Gastroesophageal sphincter (tissue), 3 donors: Measurements from ENCODE around the gene CDIPT.

Experiments used
- POLR2A ChIP-seq, 2 donors: fragments of 450-650 bp; IDR thresholded peaks; one replicate each; pipeline ENCODE4 v1.6.1; 2017; ENCODE audit warnings: antibody characterized with exemption in 2 of 2, mild to moderate bottlenecking in 2 of 2, moderate library complexity in 1 of 2
- TF ChIP-seq, protein P1 (sequence below), 4 experiments: fragments of 200-600 bp in 2 of 4; fragments of 450-650 bp in 2 of 4; sonication (generic) in 1 of 4; IDR thresholded peaks; one replicate each; pipeline ENCODE4 v1.5.1; 2017 to 2019; ENCODE audit warnings: antibody characterized with exemption in 4 of 4, mild to moderate bottlenecking in 2 of 4, moderate library complexity in 2 of 4

DNA sequence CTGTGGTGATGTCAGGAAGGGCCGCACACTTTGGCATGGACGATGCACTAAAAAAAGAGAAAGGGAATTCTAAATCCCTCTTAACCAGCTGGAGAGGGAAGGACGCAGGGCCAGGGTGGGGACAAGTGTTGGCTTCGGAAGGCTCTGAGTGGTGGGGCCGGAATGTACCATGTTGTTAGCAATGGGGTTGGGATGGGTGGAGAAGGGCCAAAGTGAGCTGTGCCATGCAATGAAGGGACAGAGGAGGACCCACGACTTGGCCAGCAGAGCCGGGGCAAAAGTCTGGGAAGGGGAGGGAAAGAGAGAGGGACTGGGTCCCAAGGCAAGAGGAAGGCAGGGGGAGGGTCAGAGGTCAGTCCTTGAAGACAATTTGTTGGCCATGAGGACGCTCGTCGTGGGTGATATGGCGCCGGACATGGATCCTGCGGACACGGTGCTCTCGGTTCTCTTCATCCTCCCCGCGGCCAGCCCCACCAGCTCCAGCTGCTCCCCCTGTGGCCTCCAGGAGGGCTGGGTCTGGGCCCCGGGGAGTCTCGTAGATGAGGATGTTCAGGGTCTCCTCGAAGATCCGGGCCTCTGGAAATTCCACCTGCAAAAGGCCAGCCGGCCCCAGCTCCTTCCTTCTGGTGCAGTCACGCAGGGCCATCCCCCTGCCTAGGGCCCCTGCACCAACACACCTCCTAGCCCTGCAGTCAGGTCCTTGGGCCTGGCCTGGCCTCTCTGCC lies 43.7 kb upstream of the CDIPT start:
- TF ChIP-seq, protein P1, sequence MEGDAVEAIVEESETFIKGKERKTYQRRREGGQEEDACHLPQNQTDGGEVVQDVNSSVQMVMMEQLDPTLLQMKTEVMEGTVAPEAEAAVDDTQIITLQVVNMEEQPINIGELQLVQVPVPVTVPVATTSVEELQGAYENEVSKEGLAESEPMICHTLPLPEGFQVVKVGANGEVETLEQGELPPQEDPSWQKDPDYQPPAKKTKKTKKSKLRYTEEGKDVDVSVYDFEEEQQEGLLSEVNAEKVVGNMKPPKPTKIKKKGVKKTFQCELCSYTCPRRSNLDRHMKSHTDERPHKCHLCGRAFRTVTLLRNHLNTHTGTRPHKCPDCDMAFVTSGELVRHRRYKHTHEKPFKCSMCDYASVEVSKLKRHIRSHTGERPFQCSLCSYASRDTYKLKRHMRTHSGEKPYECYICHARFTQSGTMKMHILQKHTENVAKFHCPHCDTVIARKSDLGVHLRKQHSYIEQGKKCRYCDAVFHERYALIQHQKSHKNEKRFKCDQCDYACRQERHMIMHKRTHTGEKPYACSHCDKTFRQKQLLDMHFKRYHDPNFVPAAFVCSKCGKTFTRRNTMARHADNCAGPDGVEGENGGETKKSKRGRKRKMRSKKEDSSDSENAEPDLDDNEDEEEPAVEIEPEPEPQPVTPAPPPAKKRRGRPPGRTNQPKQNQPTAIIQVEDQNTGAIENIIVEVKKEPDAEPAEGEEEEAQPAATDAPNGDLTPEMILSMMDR (IDR thresholded peaks at IDR 0.05), result no peak
- TF ChIP-seq POLR2A (IDR thresholded peaks at IDR 0.05), result no peak
